Upper lobe of left lung (tissue), 4 donors: ENCODE results near the gene PARP11.

ENCODE experiments used
- POLR2A ChIP-seq, 4 donors: fragments of 450-650 bp; IDR thresholded peaks; one replicate each; pipeline ENCODE4 v1.5.1; 2016 to 2017; ENCODE audit warnings: antibody characterized with exemption in 4 of 4, mild to moderate bottlenecking in 2 of 4
- TF ChIP-seq, protein P1 (sequence below), 6 experiments: fragments of 450-650 bp in 4 of 6; fragments of 200-600 bp in 2 of 6; sonication (generic) in 2 of 6; IDR thresholded peaks; one replicate each; pipeline ENCODE4 v1.5.1; 2016 to 2019; ENCODE audit warnings: antibody characterized with exemption in 6 of 6

- TF ChIP-seq, protein P1, sequence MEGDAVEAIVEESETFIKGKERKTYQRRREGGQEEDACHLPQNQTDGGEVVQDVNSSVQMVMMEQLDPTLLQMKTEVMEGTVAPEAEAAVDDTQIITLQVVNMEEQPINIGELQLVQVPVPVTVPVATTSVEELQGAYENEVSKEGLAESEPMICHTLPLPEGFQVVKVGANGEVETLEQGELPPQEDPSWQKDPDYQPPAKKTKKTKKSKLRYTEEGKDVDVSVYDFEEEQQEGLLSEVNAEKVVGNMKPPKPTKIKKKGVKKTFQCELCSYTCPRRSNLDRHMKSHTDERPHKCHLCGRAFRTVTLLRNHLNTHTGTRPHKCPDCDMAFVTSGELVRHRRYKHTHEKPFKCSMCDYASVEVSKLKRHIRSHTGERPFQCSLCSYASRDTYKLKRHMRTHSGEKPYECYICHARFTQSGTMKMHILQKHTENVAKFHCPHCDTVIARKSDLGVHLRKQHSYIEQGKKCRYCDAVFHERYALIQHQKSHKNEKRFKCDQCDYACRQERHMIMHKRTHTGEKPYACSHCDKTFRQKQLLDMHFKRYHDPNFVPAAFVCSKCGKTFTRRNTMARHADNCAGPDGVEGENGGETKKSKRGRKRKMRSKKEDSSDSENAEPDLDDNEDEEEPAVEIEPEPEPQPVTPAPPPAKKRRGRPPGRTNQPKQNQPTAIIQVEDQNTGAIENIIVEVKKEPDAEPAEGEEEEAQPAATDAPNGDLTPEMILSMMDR (IDR thresholded peaks at IDR 0.05) = no peak
- no peak for TF ChIP-seq POLR2A (IDR thresholded peaks at IDR 0.05)
Observed at GRCh38 chr12:3871356-3871755, 1.8 kb downstream of the PARP11 start.
